ENCODE results near the gene COL23A1. TPM values are rescaled to one million over a fixed set of nuclear protein-coding genes. Genes with fewer than 3 reads are reported as not detected.

Gene COL23A1
- total and polyA plus RNA-seq, 2 of the 8 experiments (the other 6 are each of a cell fraction or from before 2014, with no cell fraction given), result 3.1 to 4.7 TPM

DNA sequence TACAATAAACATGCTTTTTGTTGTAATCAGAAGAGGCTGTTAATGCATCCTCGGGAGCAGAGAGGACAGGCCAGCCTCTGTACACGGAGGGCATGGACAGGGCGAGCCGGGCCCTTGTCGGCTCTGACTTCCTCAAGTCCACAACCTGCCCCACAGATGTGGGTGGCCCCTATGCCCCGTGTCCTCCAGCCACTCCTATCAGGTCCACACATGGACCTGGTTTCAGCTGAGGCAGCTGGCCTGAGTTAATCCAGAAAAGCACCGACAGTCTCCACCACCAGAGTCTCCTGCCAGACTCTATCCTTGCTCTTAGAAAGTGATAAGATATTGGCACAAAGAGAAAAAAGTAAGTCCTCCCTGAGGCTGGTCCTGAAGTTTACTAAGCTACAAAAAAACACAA lies 305.2 kb downstream of the COL23A1 start (continued):
- TF ChIP-seq RBBP5 (IDR thresholded peaks at IDR 0.05; ENCODE audit: borderline replicate concordance, low read depth, low read length), result no peak
- TF ChIP-seq CHD2 (IDR thresholded peaks at IDR 0.05; ENCODE audit: low read length), result no peak
- no peak for TF ChIP-seq SUZ12 (IDR thresholded peaks at IDR 0.05; ENCODE audit: low read length)

Data from H1 (cell line).